IPS-11a (cell line): ENCODE results near the gene RAPGEF2.

Experiments
- H3K4me3 ChIP-seq: one replicate; pipeline ENCODE4 v1.5.1; 2013; ENCODE audit warnings: low read depth, low read length, control low read depth

Gene RAPGEF2

DNA sequence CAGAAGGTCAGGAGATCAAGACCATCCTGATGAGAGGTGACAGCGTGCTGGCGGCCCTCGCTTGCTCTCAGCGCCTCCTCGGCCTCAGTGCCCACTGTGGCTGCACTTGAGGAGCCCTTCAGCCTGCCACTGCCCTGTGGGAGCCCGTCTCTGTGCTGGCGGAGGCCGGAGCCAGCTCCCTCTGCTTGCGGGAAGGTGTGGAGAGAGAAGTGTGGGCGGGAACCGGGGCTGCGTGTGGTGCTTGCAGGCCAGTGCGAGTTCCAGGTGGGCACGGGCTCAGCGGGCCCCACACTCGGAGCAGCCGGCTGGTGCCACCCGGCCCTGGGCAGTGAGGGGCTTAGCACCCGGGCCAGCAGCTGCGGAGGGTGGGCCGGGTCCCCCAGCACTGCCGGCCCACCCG lies 286.9 kb downstream of the RAPGEF2 start:
- no peak overlapping the region for H3K4me3 ChIP-seq

DNA sequence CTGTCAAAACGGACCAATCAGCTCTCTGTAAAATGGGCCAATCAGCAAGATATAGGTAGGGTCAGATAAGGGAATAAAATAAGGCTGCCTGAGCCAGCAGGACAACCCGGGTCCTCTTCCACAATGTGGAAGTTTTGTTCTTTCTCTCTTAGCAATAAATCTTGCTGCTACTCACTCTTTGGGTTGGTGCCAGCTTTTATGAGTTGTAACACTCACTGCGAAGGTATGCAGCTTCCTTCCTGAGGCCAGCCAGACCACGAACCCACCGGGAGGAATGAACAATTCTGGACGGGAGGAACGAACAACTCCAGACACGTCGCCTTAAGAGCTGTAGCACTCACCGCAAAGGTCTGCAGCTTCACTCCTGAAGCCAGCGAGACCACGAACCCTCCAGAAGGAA lies 287.8 kb downstream of the RAPGEF2 start:
- H3K4me3 ChIP-seq: no peak overlapping the region

DNA sequence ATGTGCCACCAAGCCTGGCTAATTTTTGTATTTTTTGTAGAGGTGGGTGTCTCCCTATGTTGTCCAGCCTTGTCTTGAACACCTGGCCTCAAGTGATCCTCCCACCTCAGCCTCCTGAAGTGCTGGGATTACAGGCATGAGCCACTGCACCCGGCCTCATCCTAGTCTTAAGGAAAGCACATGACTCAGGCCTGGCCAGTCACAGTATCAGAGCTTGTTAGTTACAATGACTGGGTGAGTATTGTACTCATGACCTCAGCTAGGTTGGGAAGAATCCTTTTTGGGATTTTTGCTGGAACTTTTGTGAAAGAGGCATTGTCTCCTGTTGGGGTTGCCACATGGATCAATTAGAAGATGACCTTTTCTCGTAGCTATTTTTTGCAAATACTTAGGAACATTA lies 292.8 kb downstream of the RAPGEF2 start:
- H3K4me3 ChIP-seq: no peak overlapping the region

DNA sequence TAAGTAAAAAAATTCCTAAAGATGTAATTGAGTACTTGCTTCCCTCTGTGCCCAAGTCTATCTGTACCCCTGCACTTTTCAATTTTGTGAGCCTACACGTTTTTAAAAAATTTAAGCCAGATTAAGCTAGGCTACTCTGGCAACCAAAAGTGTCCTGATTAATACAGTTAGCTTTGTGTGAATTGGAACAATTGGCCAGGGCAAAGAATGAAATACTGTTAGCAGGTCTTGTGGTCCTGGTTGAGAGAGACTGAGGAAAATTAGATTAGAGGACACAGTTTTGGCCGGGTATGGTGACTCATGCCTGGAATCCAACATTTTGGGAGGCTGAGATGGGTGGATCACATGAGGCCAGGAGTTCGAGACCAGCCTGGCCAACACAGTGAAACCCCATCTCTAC lies 293.3 kb downstream of the RAPGEF2 start:
- H3K4me3 ChIP-seq: no peak overlapping the region

DNA sequence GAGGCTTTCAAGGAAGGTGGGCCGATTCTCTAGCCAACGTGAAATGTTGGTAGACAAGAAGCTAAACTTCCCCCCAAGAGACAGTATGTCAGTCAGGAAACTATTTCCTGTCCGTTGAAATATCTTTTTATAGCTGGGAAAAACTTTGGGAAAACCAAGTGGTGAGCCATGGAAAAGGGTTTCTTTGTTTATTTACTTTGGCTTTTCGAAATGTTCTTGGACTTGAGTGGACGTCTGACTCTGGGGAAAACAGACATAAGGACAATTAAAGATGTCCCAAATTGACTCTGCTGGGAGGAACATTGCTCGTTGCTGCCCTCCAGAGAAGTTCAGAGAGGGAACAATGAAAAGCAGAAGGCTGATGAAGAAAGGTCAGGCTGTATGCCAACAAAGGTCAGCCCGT lies 295.4 kb downstream of the RAPGEF2 start:
- no peak overlapping the region for H3K4me3 ChIP-seq

DNA sequence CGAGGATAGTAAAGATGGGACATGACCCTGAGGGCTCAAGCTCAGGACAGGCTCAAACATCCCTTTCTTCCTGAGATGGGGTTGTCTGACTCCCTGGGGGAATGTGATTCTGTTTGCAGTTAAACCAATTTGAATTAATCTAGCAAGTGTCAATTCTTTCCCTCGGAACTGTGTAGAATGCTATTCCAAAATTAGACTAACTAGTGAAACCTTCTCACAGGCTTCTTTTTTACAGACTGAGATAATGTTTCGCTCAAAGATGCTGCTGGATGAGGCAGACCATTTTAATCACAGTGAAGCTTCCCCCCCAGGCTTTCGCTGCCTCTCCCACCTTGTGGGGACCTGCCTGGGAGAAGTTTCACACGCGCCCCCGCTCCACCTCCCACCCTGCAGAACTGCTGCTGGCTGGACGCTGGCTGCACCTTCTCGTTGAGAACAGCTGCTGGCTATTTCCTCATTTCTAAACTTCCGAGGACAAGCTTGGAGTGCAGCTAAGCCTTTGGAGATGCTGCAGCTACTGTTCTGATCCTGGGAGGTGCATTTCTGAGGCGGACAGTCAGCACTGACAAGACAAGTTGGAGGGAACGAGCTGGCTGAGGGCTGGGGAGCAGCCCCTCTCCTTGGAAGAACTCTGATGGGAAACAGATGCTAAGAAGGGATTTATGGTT lies 297.8 kb downstream of the RAPGEF2 start:
- no peak overlapping the region for H3K4me3 ChIP-seq

DNA sequence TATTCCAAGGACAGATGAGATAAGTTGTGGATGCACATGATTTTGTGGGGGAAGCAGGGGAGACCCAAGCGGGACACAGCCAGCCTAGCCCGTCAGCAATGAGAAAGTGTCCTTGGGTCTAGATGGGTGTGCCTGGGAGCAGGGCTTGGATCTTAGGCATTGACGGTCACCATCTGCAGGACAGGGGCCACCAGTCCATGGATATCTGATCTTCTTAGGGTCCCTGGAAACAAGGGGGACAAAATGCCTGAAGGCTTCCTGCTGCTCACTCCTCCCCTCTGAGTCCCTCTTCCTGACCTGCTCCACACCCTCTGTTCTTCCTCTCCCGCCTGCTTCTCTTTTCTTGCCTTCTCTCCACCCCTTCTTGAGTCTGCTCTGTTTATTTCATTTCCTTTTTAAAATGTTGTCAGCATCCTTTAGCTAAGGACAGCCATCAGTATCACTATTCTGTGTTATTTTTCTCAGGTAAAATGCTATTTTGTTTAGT lies 298.4 kb downstream of the RAPGEF2 start:
- no peak overlapping the region for H3K4me3 ChIP-seq

DNA sequence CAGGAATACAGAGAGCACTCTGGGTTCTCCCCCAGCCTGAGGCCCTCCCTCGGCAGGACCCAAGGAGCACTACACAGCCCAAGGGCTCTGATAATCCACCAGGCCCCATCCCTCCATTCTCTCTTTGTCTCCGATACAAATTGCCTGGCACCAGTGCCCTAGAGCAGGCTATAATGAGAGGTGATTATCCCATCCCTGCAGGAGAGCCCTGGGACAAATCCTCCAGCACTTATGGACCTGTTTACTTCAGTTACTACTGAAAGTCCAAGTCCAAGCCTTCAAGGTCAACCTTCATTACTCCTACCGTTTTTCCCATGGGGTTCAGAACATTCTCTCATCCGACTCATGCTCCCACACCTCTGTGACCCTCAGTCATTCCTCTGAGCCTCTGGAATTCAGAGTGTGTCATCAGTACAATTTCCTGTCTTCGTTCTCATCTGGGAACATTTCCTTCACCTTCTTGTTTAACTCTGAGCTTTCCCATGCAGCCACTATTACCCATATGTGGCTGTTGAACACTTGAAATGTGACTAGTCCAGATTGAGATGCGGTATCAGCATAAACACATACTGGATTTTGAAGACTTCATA lies 299.0 kb downstream of the RAPGEF2 start:
- no peak overlapping the region for H3K4me3 ChIP-seq
